HG02759 (cell line): ENCODE data around the gene BICDL2.
A peak's percentile ranks its signal among the peaks of the same experiment; 100 is the strongest.

Source experiments
- ATAC-seq: cut with Tn5 transposase; IDR thresholded peaks from one replicate; pipeline ENCODE4 v1.9.1; 2021; ENCODE audit warnings: mild to moderate bottlenecking, moderate library complexity; ENCODE audit not compliant: unreplicated experiment

Gene BICDL2

GRCh38 chr16:3012828-3013420 lies 23.8 kb downstream of the BICDL2 start, which contains the start of gene CLDN9:
CLDN9 (plus strand) TSS chr16:3012923; CDS start chr16:3013363, 440 bp downstream.
- ATAC-seq, result no peak

DNA sequence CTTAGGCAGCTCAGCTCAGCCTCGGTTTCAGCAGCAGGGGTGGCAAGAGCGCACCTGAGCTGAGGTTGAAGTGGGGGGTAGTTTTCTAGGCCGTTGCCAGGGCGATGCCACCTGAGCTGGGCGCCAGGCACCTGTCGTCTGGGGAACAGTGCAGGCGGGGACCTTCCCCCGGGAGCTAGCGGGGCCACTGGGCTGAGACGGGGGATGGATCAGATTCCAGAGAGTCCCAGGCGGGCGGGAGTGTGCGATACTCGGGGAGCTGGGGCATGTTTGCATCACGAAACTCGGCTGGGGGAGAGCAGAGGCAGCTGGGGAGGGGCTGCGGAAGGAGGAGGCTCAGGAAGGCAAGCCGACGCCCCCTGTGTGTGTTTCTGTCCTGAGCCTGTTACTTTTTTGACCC lies 24.5 kb downstream of the BICDL2 start:
- no peak for ATAC-seq

GRCh38 chr16:3010510-3010909 lies 26.2 kb downstream of the BICDL2 start:
- no peak for ATAC-seq

DNA sequence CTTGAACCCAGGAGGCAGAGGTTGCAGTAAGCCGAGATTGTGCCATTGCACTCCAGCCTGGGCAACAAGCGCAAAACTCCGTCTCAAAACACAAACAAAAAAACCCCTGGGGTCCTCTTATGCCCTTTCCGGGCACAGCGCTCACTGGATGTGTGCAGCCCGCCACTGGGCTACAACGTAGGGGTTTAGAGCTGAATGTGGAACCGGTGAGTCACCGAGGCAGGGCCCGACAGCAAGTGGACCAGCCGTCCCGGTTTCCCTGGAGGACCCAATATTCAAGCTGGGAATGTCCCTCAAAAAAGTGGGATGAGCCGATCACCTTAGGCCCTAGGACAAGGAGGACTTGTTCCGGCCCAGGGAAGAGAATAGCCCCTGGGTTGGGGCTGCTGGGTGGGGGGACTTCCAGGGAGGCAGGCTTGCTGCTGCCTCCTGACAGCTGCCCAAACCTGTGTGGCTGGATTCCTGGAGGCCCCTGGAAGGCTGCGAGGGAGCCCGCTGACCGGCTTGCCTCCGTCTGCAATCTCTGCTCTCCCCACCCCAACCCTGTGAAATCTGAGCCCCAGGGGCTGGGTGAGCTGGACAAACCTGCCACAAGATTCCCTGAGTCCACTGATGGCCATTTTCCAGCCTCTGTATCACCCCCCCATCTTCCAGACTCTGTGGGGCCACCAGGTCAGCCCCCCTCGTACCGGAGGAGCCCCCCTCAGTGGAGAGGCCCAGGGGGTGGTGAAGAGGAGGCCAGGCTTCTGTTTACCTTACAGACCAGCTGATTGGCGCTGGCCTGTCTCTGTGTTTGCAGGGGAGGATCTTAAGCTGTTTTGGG lies 27.0 kb downstream of the BICDL2 start:
- no peak for ATAC-seq

GRCh38 chr16:3008690-3009037 lies 28.1 kb downstream of the BICDL2 start:
- no peak for ATAC-seq

DNA sequence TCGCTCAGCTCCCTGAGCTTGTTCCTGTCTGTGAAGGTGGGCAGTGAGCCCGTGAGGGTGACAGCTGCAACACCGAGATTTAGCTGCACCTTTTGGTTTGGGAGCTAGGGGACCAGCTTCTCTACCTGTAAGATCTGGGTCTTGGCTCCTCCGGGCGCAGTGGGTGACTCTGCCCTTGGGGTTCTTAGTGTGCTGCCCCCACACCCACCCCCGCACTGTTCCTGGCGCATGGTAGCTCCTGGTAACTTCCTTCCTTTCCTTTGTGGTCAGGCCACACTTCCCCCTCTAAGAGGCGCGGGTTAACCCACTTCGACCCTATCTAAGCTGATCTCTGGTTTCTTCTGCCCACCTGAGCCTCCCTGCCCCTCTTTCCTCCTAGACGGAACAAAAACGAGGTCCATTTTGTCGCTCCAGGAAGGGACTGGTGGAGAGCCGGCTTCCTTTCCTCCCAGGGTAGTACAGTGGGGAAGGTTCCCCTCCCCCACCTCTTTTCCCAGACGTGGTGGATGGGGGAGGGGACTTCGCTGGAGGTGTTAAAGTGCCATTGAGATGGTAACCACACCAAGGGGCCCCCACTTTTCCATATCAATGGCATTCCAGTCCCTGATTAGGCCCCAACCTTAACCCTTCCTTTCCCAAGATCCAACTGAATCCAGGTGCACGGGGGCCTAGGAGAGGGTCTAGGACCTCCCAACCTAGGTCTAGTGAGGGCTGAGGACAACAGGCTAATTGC lies 28.6 kb downstream of the BICDL2 start:
- no peak for ATAC-seq

- no peak for ATAC-seq
These were observed 29.4 kb downstream of the BICDL2 start for GRCh38 chr16:3007059-3007956.

DNA sequence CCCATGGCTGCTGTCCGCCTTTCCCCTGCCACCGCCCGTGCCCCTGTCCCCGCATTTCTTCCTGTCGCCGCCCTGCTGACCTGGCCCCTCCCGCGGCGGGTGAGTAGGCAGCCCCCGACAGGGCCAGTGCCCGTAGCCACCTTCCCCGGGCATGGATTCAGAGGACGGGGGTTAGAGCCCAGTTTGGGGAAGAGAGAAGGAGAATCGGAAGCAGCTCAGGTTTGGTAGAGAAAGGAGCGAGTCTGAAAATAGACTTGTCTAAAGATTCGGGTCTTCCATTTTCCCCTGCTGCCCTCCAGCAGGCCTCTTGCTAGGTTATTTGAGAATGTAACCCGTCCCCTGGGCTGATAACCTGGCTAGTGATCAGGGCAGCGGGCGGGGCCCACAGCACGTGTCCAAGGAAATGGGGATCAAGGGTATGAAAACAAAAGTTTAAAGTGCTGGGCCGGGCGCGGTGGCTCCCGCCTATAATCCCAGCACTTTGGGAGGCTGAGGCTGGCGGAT lies 31.9 kb downstream of the BICDL2 start:
- ATAC-seq, result no peak

GRCh38 chr16:3004319-3004718 lies 32.4 kb downstream of the BICDL2 start:
- no peak for ATAC-seq

GRCh38 chr16:3003582-3004270 lies 33.0 kb downstream of the BICDL2 start:
- peak; percentile 92 for ATAC-seq

DNA sequence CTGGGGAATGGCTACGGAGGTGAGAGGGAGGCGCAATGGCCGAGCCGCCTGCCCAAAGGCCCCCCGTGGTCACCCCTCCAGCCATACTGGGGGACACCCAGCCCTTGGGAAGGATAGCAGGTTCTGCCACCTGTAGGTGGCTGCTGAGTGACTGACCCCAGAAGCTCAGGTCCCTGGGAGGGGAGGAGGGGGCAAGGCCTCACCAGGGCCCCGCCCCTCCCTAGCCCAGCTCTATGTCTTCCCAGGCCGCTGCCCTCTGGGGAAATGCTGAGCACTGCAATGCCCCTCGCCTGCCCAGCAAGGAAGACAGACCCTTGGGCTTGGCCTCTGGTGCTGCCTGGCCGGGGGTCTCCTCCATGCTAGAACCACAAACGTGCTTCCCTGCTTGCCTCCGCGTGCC lies 35.4 kb downstream of the BICDL2 start:
- no peak for ATAC-seq

GRCh38 chr16:3000540-3000939 lies 36.2 kb downstream of the BICDL2 start:
- ATAC-seq, result no peak

DNA sequence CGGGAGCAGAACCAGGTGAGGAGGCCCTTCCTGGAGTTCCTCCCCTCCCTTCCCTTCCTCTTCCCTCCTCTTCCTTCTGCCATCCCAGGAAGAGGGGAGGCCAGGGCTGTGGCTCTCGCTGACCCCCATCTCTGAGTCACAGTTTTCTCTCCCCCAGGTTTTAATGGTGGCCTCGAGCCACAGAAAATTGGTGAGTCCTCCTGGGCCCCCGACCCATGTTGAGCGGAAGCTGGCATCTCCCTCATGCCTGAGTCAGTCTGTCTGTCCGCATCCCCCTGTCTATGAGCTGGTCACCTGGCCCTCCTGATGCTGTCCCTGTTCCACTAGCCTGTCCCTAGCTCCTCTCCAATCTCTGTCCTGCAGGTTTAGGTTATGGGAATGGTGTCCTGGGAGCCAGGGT lies 36.8 kb downstream of the BICDL2 start:
- ATAC-seq, result no peak

- no peak for ATAC-seq
These were observed 40.4 kb downstream of the BICDL2 start for GRCh38 chr16:2996298-2996697.

GRCh38 chr16:2992383-2993081 lies 44.2 kb downstream of the BICDL2 start:
- no peak for ATAC-seq

- ATAC-seq, result no peak
These were observed 45.0 kb downstream of the BICDL2 start for GRCh38 chr16:2991566-2992261.

DNA sequence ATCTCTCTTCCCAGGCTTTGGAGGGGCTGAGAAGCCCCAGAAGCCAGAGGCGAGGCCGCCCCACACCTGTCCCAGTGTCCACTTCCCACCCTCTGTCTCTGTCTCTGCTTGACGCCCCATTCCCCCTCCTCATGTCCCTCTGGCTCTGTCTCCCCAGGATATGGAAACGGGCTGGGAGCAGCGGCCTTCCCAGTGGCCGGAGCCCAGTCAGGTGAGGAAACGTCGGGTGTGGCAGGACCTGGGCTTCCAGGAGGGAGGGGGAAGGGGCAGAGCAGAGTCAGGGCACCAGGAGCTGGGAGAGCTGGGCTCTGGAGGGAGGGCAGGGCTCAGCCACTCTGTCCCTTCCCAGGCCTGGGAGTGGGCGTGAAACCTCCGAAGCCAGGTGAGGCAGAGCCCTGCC lies 45.9 kb downstream of the BICDL2 start:
- no peak for ATAC-seq

DNA sequence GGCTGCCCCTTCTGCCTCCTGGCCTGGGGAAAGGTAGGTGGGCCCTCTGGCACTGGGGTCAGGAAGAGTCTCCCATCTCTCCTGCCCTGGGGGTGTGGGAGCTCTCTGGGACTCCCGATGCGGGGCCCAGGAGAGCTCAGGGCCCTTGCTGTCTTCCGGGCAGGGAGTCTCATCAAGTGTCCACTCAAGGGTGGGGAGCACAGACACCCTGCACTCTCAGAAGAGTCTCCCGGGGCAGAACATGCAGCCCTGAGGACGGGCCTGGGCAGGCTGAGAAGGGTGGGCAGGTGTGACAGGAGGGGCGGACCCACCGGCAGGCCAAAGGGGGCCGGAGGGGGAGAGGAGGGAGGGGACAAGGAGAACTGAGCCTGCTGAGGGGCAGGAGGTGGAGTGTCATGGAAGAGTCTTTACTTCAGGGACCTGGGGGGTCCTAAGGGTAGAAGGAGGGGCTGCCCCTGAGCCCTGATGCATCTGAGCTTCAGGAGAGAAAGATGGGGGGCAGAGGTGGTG lies 48.1 kb downstream of the BICDL2 start:
- ATAC-seq, result no peak

DNA sequence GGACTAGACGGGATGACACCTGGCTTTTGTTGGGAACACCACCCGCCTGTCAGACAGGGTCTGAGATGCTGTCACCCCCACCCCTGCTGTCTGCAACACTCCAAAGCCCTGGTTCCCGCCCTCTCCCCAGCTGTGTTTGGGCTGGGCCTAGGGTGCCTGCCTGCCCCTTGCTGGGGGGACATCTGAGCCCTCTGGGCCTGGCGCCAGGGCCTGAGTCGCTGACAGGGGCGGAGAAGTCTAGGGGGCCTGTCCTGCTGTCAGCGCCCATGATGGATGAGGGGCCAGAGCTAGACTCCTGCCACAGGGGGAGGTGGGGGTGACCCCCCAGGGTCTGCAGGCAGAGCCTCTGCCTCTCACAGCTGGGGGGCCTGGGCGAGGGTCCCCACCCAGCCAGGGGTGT lies 48.9 kb downstream of the BICDL2 start:
- ATAC-seq, result no peak
